ENCODE measurements around the gene KCNV2.

DNA sequence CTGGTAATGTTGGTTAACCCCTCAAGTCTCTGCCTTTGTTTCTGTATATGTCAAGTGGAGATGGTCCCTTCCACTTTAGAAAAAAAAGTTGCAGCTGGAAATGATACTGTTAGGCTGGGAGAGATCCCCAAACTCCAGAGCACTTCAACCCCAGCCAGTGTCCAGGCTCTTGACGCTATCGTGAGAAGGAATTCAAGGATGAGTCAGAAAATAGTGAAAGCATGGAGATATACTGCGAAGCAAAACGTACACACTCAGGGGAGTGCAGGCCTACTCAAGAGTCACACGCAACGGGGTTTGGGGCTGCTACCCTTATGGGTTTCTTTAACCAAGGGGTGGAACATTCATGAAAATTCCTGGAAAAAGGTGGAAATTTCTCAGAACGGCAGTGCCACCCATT lies 24.9 kb downstream of the KCNV2 start:
- TF ChIP-seq POLR2AphosphoS5 (IDR thresholded peaks at IDR 0.05) (no peak), CTCF (IDR thresholded peaks at IDR 0.05) (no peak), POLR2A (IDR thresholded peaks at IDR 0.05) (no peak), EP300 (IDR thresholded peaks at IDR 0.05) (no peak)

All from sigmoid colon (tissue), 4 donors.